Smooth muscle cell of the brain vasculature (primary cell): ENCODE measurements around the gene SBSN.

ENCODE experiments used
- DNase-seq: peaks from one replicate; pipeline ENCODE4 v3.0.0-alpha.2; 2012; ENCODE audit warnings: low read depth, low spot score

Gene SBSN

GRCh38 chr19:35528218-35529038 lies at the start of gene SBSN:
Gene SBSN, minus strand, starts transcription at chr19:35528311. Its CDS starts 30 bp downstream, at chr19:35528281.
- no peak for DNase-seq

- no peak for DNase-seq
These were observed 43.4 kb upstream of the SBSN start for GRCh38 chr19:35571406-35571965.

GRCh38 chr19:35569281-35569781 lies 41.2 kb upstream of the SBSN start:
- no peak for DNase-seq

GRCh38 chr19:35566738-35567137 lies 38.6 kb upstream of the SBSN start:
- DNase-seq: no peak

- DNase-seq: no peak
These were observed 37.1 kb upstream of the SBSN start for GRCh38 chr19:35565016-35565856.

GRCh38 chr19:35563207-35563829 lies 35.2 kb upstream of the SBSN start, which contains the start of gene ATP4A:
Gene ATP4A, minus strand, starts transcription at chr19:35563658. Its CDS starts 29 bp downstream, at chr19:35563629.
- DNase-seq: no peak

- no peak for DNase-seq
These were observed 34.7 kb upstream of the SBSN start for GRCh38 chr19:35562776-35563175.

GRCh38 chr19:35562336-35562735 lies 34.2 kb upstream of the SBSN start:
- no peak for DNase-seq

- no peak for DNase-seq
These were observed 33.3 kb upstream of the SBSN start for GRCh38 chr19:35561436-35561835.

- DNase-seq: no peak
These were observed 32.6 kb upstream of the SBSN start for GRCh38 chr19:35560677-35561076.

- DNase-seq: no peak
These were observed 32.2 kb upstream of the SBSN start for GRCh38 chr19:35560271-35560670.

- DNase-seq: no peak
These were observed 31.7 kb upstream of the SBSN start for GRCh38 chr19:35559781-35560180.

GRCh38 chr19:35559281-35559659 lies 31.2 kb upstream of the SBSN start:
- DNase-seq: no peak

GRCh38 chr19:35558400-35559280 lies 30.5 kb upstream of the SBSN start:
- no peak for DNase-seq

- no peak for DNase-seq
These were observed 29.7 kb upstream of the SBSN start for GRCh38 chr19:35557539-35558399.

- DNase-seq: no peak
These were observed 28.9 kb upstream of the SBSN start for GRCh38 chr19:35556846-35557538.

- no peak for DNase-seq
These were observed 28.0 kb upstream of the SBSN start for GRCh38 chr19:35556025-35556590.

GRCh38 chr19:35555301-35556005 lies 27.3 kb upstream of the SBSN start:
- no peak for DNase-seq
